Endothelial cell of umbilical vein (primary cell): Measurements from ENCODE around the gene RASAL1. TPM values are rescaled to one million over a fixed set of nuclear protein-coding genes. Genes with fewer than 3 reads are reported as not detected.

Experiments used
- BruUV-seq: library from RNA; stranded (reverse); fragments of 400-500 nt; replicated peaks from 2 replicates; lab custom pipeline; 2021; lab: Mats Ljungman, UMichigan
- CTCF ChIA-PET: fragments of 300-600, 350-600 bp; sonication (Branson Sonifier 250); formaldehyde crosslinking; loops from one replicate; lab custom pipeline; 2021; ENCODE audit warnings: antibody characterized with exemption, inconsistent platforms; lab: Charles Lee
- POLR2A ChIA-PET: fragments of 300-600, 350-600 bp; sonication (Branson Sonifier 250); formaldehyde crosslinking; loops from one replicate; lab custom pipeline; 2021; ENCODE audit warnings: antibody characterized with exemption, inconsistent platforms; lab: Charles Lee
- DNase-seq: peaks from one replicate; pipeline ENCODE4 v3.0.0-alpha.2; 2011; ENCODE audit warnings: low read depth, low spot score
- FAIRE-seq: peaks from 2 replicates; lab custom pipeline; 2011; peaks lifted over from hg19 to GRCh38; lab: Jason Lieb, UNC
- H2AFZ ChIP-seq: 2 replicates; pipeline ENCODE4 v1.6.0; 2012; ENCODE audit warnings: low read depth, low read length, control low read depth, inconsistent platforms
- H3K27ac ChIP-seq: 2 replicates; pipeline ENCODE4 v1.5.1; 2011; ENCODE audit warnings: low read depth, mild to moderate bottlenecking, control low read depth, low read length, moderate library complexity; ENCODE audit not compliant: insufficient read depth
- H3K27me3 ChIP-seq, 2 experiments: 2 replicates each; pipeline versions ENCODE4 v1.6.0 to v1.6.1; 2011; ENCODE audit warnings: low read length in 2 of 2, mixed read lengths in 1 of 2; ENCODE audit not compliant: control insufficient read depth in 2 of 2, insufficient read depth in 2 of 2
- H3K36me3 ChIP-seq, 2 experiments: 2 replicates in 1 of 2; 3 replicates in 1 of 2; pipeline ENCODE4 v1.5.1; 2011; ENCODE audit warnings: low read length in 2 of 2, mild to moderate bottlenecking in 1 of 2, moderate library complexity in 1 of 2; ENCODE audit not compliant: control insufficient read depth in 2 of 2, insufficient read depth in 2 of 2; ENCODE audit errors: extremely low read depth in 1 of 2
- H3K4me1 ChIP-seq: 3 replicates; pipeline ENCODE4 v1.5.1; 2011; ENCODE audit warnings: mild to moderate bottlenecking, low read length; ENCODE audit not compliant: control insufficient read depth, insufficient read depth; ENCODE audit errors: extremely low read depth
- H3K4me2 ChIP-seq: 2 replicates; pipeline ENCODE4 v1.6.1; 2011; ENCODE audit warnings: low read length, control low read depth, mixed read lengths; ENCODE audit not compliant: insufficient read depth
- H3K4me3 ChIP-seq, 3 experiments: fragments of 200-600 bp in 1 of 3; sonication (generic), shearing (Covaris generic) in 1 of 3; replicated peaks in 1 of 3; 2 replicates each; pipeline ENCODE4 v1.5.1; 2011 to 2016; ENCODE audit warnings: control low read depth in 3 of 3, low read length in 3 of 3, mild to moderate bottlenecking in 2 of 3, inconsistent platforms in 1 of 3, low read depth in 1 of 3, moderate library complexity in 1 of 3; ENCODE audit not compliant: insufficient read depth in 1 of 3
- H3K79me2 ChIP-seq: 2 replicates; pipeline ENCODE4 v1.6.0; 2012; ENCODE audit warnings: low read length, inconsistent platforms; ENCODE audit not compliant: control insufficient read depth, insufficient read depth
- H3K9ac ChIP-seq: replicated peaks from 2 replicates; pipeline ENCODE3; 2011; ENCODE audit warnings: low read length, control low read depth; ENCODE audit not compliant: insufficient read depth; ENCODE audit errors: extremely low read depth
- H3K9me1 ChIP-seq: replicated peaks from 3 replicates; pipeline ENCODE4 v1.6.0; 2011; ENCODE audit warnings: mild to moderate bottlenecking, low read length; ENCODE audit not compliant: control insufficient read depth, insufficient read depth; ENCODE audit errors: extremely low read depth
- H3K9me3 ChIP-seq: replicated peaks from 2 replicates; pipeline ENCODE4 v1.5.1; 2012; ENCODE audit warnings: low read length, inconsistent platforms; ENCODE audit not compliant: control insufficient read depth, insufficient read depth
- H4K20me1 ChIP-seq: replicated peaks from 2 replicates; pipeline ENCODE3; 2011; ENCODE audit warnings: mild to moderate bottlenecking, low read length; ENCODE audit not compliant: control insufficient read depth, insufficient read depth; ENCODE audit errors: extremely low read depth
- CTCF ChIP-seq, 2 donors: IDR thresholded peaks; 1 replicate in 1 of 2; 2 replicates in 1 of 2; pipeline ENCODE4 v1.5.1; 2011; ENCODE audit warnings: low read length in 2 of 2, mild to moderate bottlenecking in 2 of 2, moderate library complexity in 2 of 2, control low read depth in 1 of 2, inconsistent platforms in 1 of 2, low read depth in 1 of 2; ENCODE audit not compliant: insufficient read depth in 1 of 2; ENCODE audit errors: extremely low read depth in 1 of 2
- EZH2 ChIP-seq: IDR thresholded peaks from 2 replicates; pipeline ENCODE4 v1.6.1; 2012; ENCODE audit warnings: borderline replicate concordance, low read depth, mild to moderate bottlenecking, moderate library complexity, low read length, inconsistent platforms; ENCODE audit not compliant: severe bottlenecking
- FOS ChIP-seq: IDR thresholded peaks from 2 replicates; pipeline ENCODE4 v1.6.1; 2011; ENCODE audit warnings: mild to moderate bottlenecking, low read length, moderate library complexity, borderline replicate concordance; ENCODE audit not compliant: insufficient read depth
- GATA2 ChIP-seq: IDR thresholded peaks from 2 replicates; pipeline ENCODE4 v1.7.0; 2011; ENCODE audit warnings: low read depth, mild to moderate bottlenecking, moderate library complexity, mixed read lengths, low read length; ENCODE audit not compliant: insufficient read length, insufficient read depth
- JUN ChIP-seq: IDR thresholded peaks from 2 replicates; pipeline ENCODE4 v1.6.1; 2011; ENCODE audit warnings: borderline replicate concordance, low read depth; ENCODE audit not compliant: insufficient read length, insufficient read depth
- MYC ChIP-seq: IDR thresholded peaks from one replicate; pipeline ENCODE4 v1.6.1; 2011; ENCODE audit warnings: mild to moderate bottlenecking, low read depth, low read length
- POLR2A ChIP-seq: IDR thresholded peaks from 2 replicates; pipeline ENCODE4 v1.6.1; 2012; ENCODE audit warnings: low read depth, mild to moderate bottlenecking, control low read depth, low read length
- POLR2AphosphoS5 ChIP-seq: IDR thresholded peaks from 2 replicates; pipeline ENCODE4 v1.6.1; 2012; ENCODE audit warnings: low read depth, mild to moderate bottlenecking, control low read depth, low read length, moderate library complexity; ENCODE audit not compliant: insufficient read depth
- dilution Hi-C: fragments of 300-500 bp; cut with MboI; formaldehyde crosslinking; loops from one replicate; pipeline ENCODE4 v1.15.0; 2019; ENCODE audit warnings: low sequenced_read_pairs; ENCODE audit not compliant: extremely low pct_ligation_motif_present
- intact Hi-C: fragments of 100-400 bp; cut with micrococcal nuclease; formaldehyde crosslinking; loops from one replicate; pipeline ENCODE4 v1.10.0; 2022
- microRNA-seq: library from miRNA; unstranded; fragments of <30 nt; microRNA quantifications from one replicate; pipeline ENCODE4 v1.2.0, GENCODE V29; 2021; ENCODE audit warnings: borderline number of aligned reads, borderline replicate concordance
- polyA plus RNA-seq, 4 experiments: library from polyadenylated mRNA; depleted of rRNA in 3 of 4; stranded (reverse) in 3 of 4; unstranded in 1 of 4; fragments of >200 nt; gene quantifications; 2 replicates each; pipeline versions ENCODE4 v1.2.1 to v1.2.3, GENCODE V29; 2011 to 2012; ENCODE audit warnings: missing spikeins in 1 of 4
- small RNA-seq: library from RNA; depleted of rRNA; stranded (forward); fragments of <200 nt; gene quantifications from one replicate; pipeline ENCODE3, GENCODE V24; 2012; ENCODE audit warnings: low replicate concordance, low read depth; ENCODE audit not compliant: insufficient read depth, insufficient read length
- total RNA-seq: library from RNA; stranded (reverse); gene quantifications from 2 replicates; pipeline ENCODE4 v1.2.3, GENCODE V29; 2021

RASAL1 gene
- total and polyA plus RNA-seq, 2 donors (not counting 3 experiments of a cell fraction or from before 2014, with no cell fraction given) = not detected

GRCh38 chr12:113049976-113050742 lies 85.4 kb downstream of the RASAL1 start:
- ChIA-PET POLR2A (no interaction called here), CTCF (interaction anchor here (0.6 to 2.2 kb wide), 6 partner anchors 42 to 112 kb away, joined by 3 to 10 read pairs (median 6); partner anchors contain the start of gene OAS3)
- Histone ChIP-seq H4K20me1 (no peaks in the 10 kb centered on the region), H3K9me3 (no peaks in the 10 kb centered on the region), H3K4me3 (no peak overlapping the region), H3K79me2 (no peaks in the 10 kb centered on the region), H3K4me2 (no peak overlapping the region), H3K36me3 (no peaks in the 10 kb centered on the region), H2AFZ (no peak overlapping the region), H3K4me1 (no peaks in the 10 kb centered on the region), H3K9me1 (no peaks in the 10 kb centered on the region), H3K9ac (no peak overlapping the region), H3K27me3 (peaks cover 9 to 11% of the 10 kb centered on the region in 2 experiments), H3K27ac (no peak overlapping the region)
- intact Hi-C loops = loop anchor here (2.0 kb wide), 1 partner anchor 375 kb away; no protein-coding TSS in a partner anchor
- no peak for DNase-seq
- dilution Hi-C loops = no loop called here
- no TSS peak for BruUV-seq
- no peak for FAIRE-seq
- TF ChIP-seq CTCF (IDR thresholded peaks at IDR 0.05; ENCODE audit: extremely low read depth in 1 of 2, insufficient read depth in 1 of 2, low read depth in 1 of 2, low read length in 2 of 2) (peak; percentile 8 to 34), MYC (no peak), FOS (no peak), POLR2A (no peak), POLR2AphosphoS5 (no peak), EZH2 (no peak), JUN (no peak), GATA2 (no peak)

Small RNA genes lying within 50 kb of the gene (microRNA-seq; reads per million reads assigned to microRNA genes)
- gene MIR7106 = not detected

Small RNA genes lying within 50 kb of the gene (small RNA-seq; reads per million reads assigned to genes)
- gene MIR7106 (not detected), gene RF00019 (not detected)

Other genes starting within 250 kb of the RASAL1 start
- 2.9 and 6.4 TPM in 2 replicates for gene OAS1, start 228.8 kb downstream of the RASAL1 start, total RNA-seq
- gene OAS1, start 228.8 kb downstream of the RASAL1 start, polyA plus RNA-seq = 5.7 and 5.8 TPM in 2 replicates
- gene OAS3, start 197.3 kb downstream of the RASAL1 start, total RNA-seq = 15.9 and 19.8 TPM in 2 replicates
- 13.1 and 15.7 TPM in 2 replicates for gene OAS3, start 197.3 kb downstream of the RASAL1 start, polyA plus RNA-seq
- gene OAS2, start 157.2 kb downstream of the RASAL1 start, total RNA-seq = 2.4 and 3.1 TPM in 2 replicates
- gene OAS2, start 157.2 kb downstream of the RASAL1 start, polyA plus RNA-seq = 1.3 and 1.7 TPM in 2 replicates
- 0.14 and 0.22 TPM in 2 replicates for gene DTX1, start 79.0 kb downstream of the RASAL1 start, total RNA-seq
- gene DTX1, start 79.0 kb downstream of the RASAL1 start, polyA plus RNA-seq = 0.06 and 0.11 TPM in 2 replicates
- gene CFAP73, start 14.0 kb upstream of the RASAL1 start, total RNA-seq = not detected in 2 replicates
- not detected in 2 replicates for gene CFAP73, start 14.0 kb upstream of the RASAL1 start, polyA plus RNA-seq
- gene DDX54, start 49.7 kb upstream of the RASAL1 start, total RNA-seq = 76.4 and 90.0 TPM in 2 replicates
- gene DDX54, start 49.7 kb upstream of the RASAL1 start, polyA plus RNA-seq = 41.9 and 54.1 TPM in 2 replicates
- gene RITA1, start 50.0 kb upstream of the RASAL1 start, total RNA-seq = 20.4 and 20.7 TPM in 2 replicates
- 21.1 and 21.3 TPM in 2 replicates for gene RITA1, start 50.0 kb upstream of the RASAL1 start, polyA plus RNA-seq
- 17.9 and 28.3 TPM in 2 replicates for gene TPCN1, start 85.7 kb upstream of the RASAL1 start, total RNA-seq
- 18.7 and 19.5 TPM in 2 replicates for gene TPCN1, start 85.7 kb upstream of the RASAL1 start, polyA plus RNA-seq
- 28.4 and 29.9 TPM in 2 replicates for gene SLC8B1, start 199.3 kb upstream of the RASAL1 start, total RNA-seq
- 45.4 and 50.6 TPM in 2 replicates for gene SLC8B1, start 199.3 kb upstream of the RASAL1 start, polyA plus RNA-seq
- gene PLBD2, start 222.8 kb upstream of the RASAL1 start, total RNA-seq = 44.8 and 46.8 TPM in 2 replicates
- 20.3 and 24.4 TPM in 2 replicates for gene PLBD2, start 222.8 kb upstream of the RASAL1 start, polyA plus RNA-seq